ENCODE data around the gene SPHK1.

- TF ChIP-seq GATA2 (IDR thresholded peaks at IDR 0.05; ENCODE audit: low read depth, low read length) (no peak), GATA3 (IDR thresholded peaks at IDR 0.05; ENCODE audit: low read depth, low read length) (no peak)
Measured at GRCh38 chr17:76388966-76389888, 4.8 kb downstream of the SPHK1 start.
